HEK293 (cell line): Measurements from ENCODE around the gene APC2.
"Not testable (repeated sequence)": the region's sequence is repeated elsewhere in the genome, so short reads cannot be mapped to it uniquely, and the experiment has no call there.

Experiments used
- CTCF ChIA-PET: fragments of 350-600 bp; formaldehyde crosslinking; extraction: SDS; loops from one replicate; lab custom pipeline; 2021; ENCODE audit warnings: antibody characterized with exemption; lab: Yijun Ruan, JAX
- POLR2A ChIA-PET: fragments of 300-600 bp; formaldehyde crosslinking; extraction: SDS; loops from one replicate; lab custom pipeline; 2020; ENCODE audit warnings: antibody characterized with exemption, inconsistent platforms; lab: Yijun Ruan, JAX
- H3K27ac ChIP-seq: fragments of 200-500 bp; sonication (Bioruptor generic); 2 replicates; pipeline ENCODE4 v1.5.1; 2014; ENCODE audit warnings: low read depth, low read length, control low read depth, inconsistent platforms; ENCODE audit errors: extremely low read depth
- H3K36me3 ChIP-seq, 2 experiments: fragments of 200-500 bp in 1 of 2; sonication (Bioruptor generic) in 1 of 2; 1 replicate in 1 of 2; 2 replicates in 1 of 2; pipeline ENCODE4 v1.5.1; 2014 to 2017; ENCODE audit warnings: inconsistent platforms in 2 of 2, low read length in 2 of 2; ENCODE audit not compliant: control insufficient read depth in 2 of 2, insufficient read depth in 1 of 2
- H3K4me1 ChIP-seq: fragments of 200-500 bp; sonication (Bioruptor generic); 2 replicates; pipeline ENCODE4 v1.5.1; 2014; ENCODE audit warnings: mild to moderate bottlenecking, low read length, inconsistent platforms; ENCODE audit not compliant: control insufficient read depth, insufficient read depth
- H3K4me3 ChIP-seq: 2 replicates; pipeline ENCODE4 v1.5.1; 2011; ENCODE audit warnings: low read depth, mild to moderate bottlenecking, control low read depth, low read length, moderate library complexity
- H3K9me3 ChIP-seq: fragments of 200-500 bp; sonication (Bioruptor generic); 2 replicates; pipeline ENCODE4 v1.5.1; 2014; ENCODE audit warnings: low read depth, low read length, inconsistent platforms; ENCODE audit not compliant: control insufficient read depth, insufficient read depth
- BCL11B ChIP-seq: fragments of 450-650 bp; formaldehyde crosslinking; IDR thresholded peaks from 2 replicates; pipeline ENCODE4 v1.5.1; 2016; ENCODE audit warnings: low read depth, missing biosample characterization, missing genetic modification characterization
- EGR2 ChIP-seq: fragments of 450-650 bp; formaldehyde crosslinking; IDR thresholded peaks from 2 replicates; pipeline ENCODE4 v1.5.1; 2016; ENCODE audit warnings: low read depth, missing biosample characterization, missing genetic modification characterization
- KLF1 ChIP-seq: fragments of 450-650 bp; formaldehyde crosslinking; IDR thresholded peaks from 2 replicates; pipeline ENCODE4 v1.5.1; 2016; ENCODE audit warnings: missing biosample characterization, missing genetic modification characterization
- KLF16 ChIP-seq: fragments of 450-650 bp; formaldehyde crosslinking; IDR thresholded peaks from 2 replicates; pipeline ENCODE4 v1.5.1; 2017; ENCODE audit warnings: missing biosample characterization, missing genetic modification characterization
- KLF17 ChIP-seq: fragments of 450-650 bp; formaldehyde crosslinking; IDR thresholded peaks from 2 replicates; pipeline ENCODE4 v1.5.1; 2016; ENCODE audit warnings: missing biosample characterization, missing genetic modification characterization
- KLF8 ChIP-seq: fragments of 450-650 bp; formaldehyde crosslinking; IDR thresholded peaks from 2 replicates; pipeline ENCODE4 v1.5.1; 2016; ENCODE audit warnings: missing biosample characterization, missing genetic modification characterization
- KLF9 ChIP-seq: fragments of 450-650 bp; formaldehyde crosslinking; IDR thresholded peaks from 2 replicates; pipeline ENCODE4 v1.5.1; 2016; ENCODE audit warnings: missing biosample characterization, missing genetic modification characterization, low read depth
- REST ChIP-seq: fragments of 450-650 bp; formaldehyde crosslinking; IDR thresholded peaks from 2 replicates; pipeline ENCODE4 v1.5.1; 2016; ENCODE audit warnings: missing biosample characterization, missing genetic modification characterization
- SP2 ChIP-seq: fragments of 450-650 bp; formaldehyde crosslinking; IDR thresholded peaks from 2 replicates; pipeline ENCODE4 v1.5.1; 2016; ENCODE audit warnings: missing biosample characterization, missing genetic modification characterization
- SP3 ChIP-seq: fragments of 450-650 bp; formaldehyde crosslinking; IDR thresholded peaks from 2 replicates; pipeline ENCODE4 v1.5.1; 2016; ENCODE audit warnings: missing biosample characterization, missing genetic modification characterization
- SP7 ChIP-seq: fragments of 450-650 bp; formaldehyde crosslinking; IDR thresholded peaks from 2 replicates; pipeline ENCODE4 v1.5.1; 2016; ENCODE audit warnings: missing biosample characterization, missing genetic modification characterization
- YY1 ChIP-seq: fragments of 450-650 bp; formaldehyde crosslinking; IDR thresholded peaks from 2 replicates; pipeline ENCODE4 v1.5.1; 2018; ENCODE audit warnings: missing biosample characterization, missing genetic modification characterization
- ZBTB10 ChIP-seq: fragments of 450-650 bp; formaldehyde crosslinking; IDR thresholded peaks from 2 replicates; pipeline ENCODE4 v1.5.1; 2016; ENCODE audit warnings: missing biosample characterization, missing genetic modification characterization
- ZBTB21 ChIP-seq: fragments of 450-650 bp; formaldehyde crosslinking; IDR thresholded peaks from 2 replicates; pipeline ENCODE4 v1.5.1; 2017; ENCODE audit warnings: missing biosample characterization, missing genetic modification characterization
- ZBTB26 ChIP-seq: fragments of 450-650 bp; formaldehyde crosslinking; optimal IDR thresholded peaks from 2 replicates; pipeline ENCODE3; 2016; ENCODE audit warnings: missing biosample characterization, mild to moderate bottlenecking, missing genetic modification characterization
- ZBTB7A ChIP-seq: fragments of 450-650 bp; formaldehyde crosslinking; IDR thresholded peaks from 2 replicates; pipeline ENCODE4 v1.5.1; 2016; ENCODE audit warnings: low read depth, missing biosample characterization, missing genetic modification characterization
- ZEB2 ChIP-seq: fragments of 450-650 bp; formaldehyde crosslinking; IDR thresholded peaks from 2 replicates; pipeline ENCODE4 v1.5.1; 2016; ENCODE audit warnings: missing biosample characterization, missing genetic modification characterization
- ZFHX2 ChIP-seq: fragments of 450-650 bp; formaldehyde crosslinking; conservative IDR thresholded peaks from 2 replicates; pipeline ENCODE4 v1.5.1; 2016; ENCODE audit warnings: missing biosample characterization, missing genetic modification characterization
- ZIC2 ChIP-seq: fragments of 450-650 bp; formaldehyde crosslinking; IDR thresholded peaks from 2 replicates; pipeline ENCODE4 v1.5.1; 2016; ENCODE audit warnings: missing biosample characterization, missing genetic modification characterization
- ZNF24 ChIP-seq: fragments of 450-650 bp; formaldehyde crosslinking; IDR thresholded peaks from 2 replicates; pipeline ENCODE4 v1.5.1; 2016; ENCODE audit warnings: missing biosample characterization, missing genetic modification characterization
- ZNF324 ChIP-seq: fragments of 450-650 bp; formaldehyde crosslinking; IDR thresholded peaks from 2 replicates; pipeline ENCODE4 v1.5.1; 2016; ENCODE audit warnings: missing biosample characterization, missing genetic modification characterization
- ZNF449 ChIP-seq: fragments of 450-650 bp; formaldehyde crosslinking; IDR thresholded peaks from 2 replicates; pipeline ENCODE4 v1.5.1; 2017; ENCODE audit warnings: missing biosample characterization, mild to moderate bottlenecking, missing genetic modification characterization, moderate library complexity
- ZNF629 ChIP-seq: fragments of 450-650 bp; formaldehyde crosslinking; IDR thresholded peaks from 2 replicates; pipeline ENCODE4 v1.5.1; 2017; ENCODE audit warnings: missing biosample characterization, missing genetic modification characterization
- ZNF76 ChIP-seq: fragments of 450-650 bp; formaldehyde crosslinking; IDR thresholded peaks from 2 replicates; pipeline ENCODE4; 2016; ENCODE audit warnings: low read depth, missing biosample characterization, missing genetic modification characterization, borderline replicate concordance
- ZNF843 ChIP-seq: fragments of 450-650 bp; formaldehyde crosslinking; IDR thresholded peaks from 2 replicates; pipeline ENCODE4 v1.5.1; 2016; ENCODE audit warnings: missing biosample characterization, missing genetic modification characterization

The APC2 gene

GRCh38 chr19:1439525-1440417 lies 10.2 kb upstream of the APC2 start:
- peaks cover 16% of the 10 kb centered on the region for H3K4me1 ChIP-seq
- CTCF ChIA-PET, H3K9me3 ChIP-seq: not testable (repeated sequence)
- POLR2A ChIA-PET: interaction anchor here (1.8 kb wide), 1 partner anchor 171 kb away, joined by 7 read pairs; the partner anchor contains the start of gene CIRBP
- H3K27ac ChIP-seq: peak overlapping the region; percentile 100
- peak overlapping the region; percentile 92 for H3K4me3 ChIP-seq
- H3K36me3 ChIP-seq: peaks cover 15 to 45% of the 10 kb centered on the region in 2 experiments; a peak in 2 of 3 replicates
- TF ChIP-seq ZNF76 (peak; percentile 35; the same call in 1 of the 2 replicates), ZIC2 (peak; percentile 25; the same call in 1 of the 2 replicates), ZBTB21 (tag by site-specific recombination) (peak; percentile 48; the same call in 1 of the 2 replicates), KLF16 (peak; percentile 2; the same call in 1 of the 2 replicates), ZNF843 (tag by site-specific recombination) (peak; percentile 12; the same call in 1 of the 2 replicates), SP2 (peak; percentile 42; the same call in 1 of the 2 replicates), SP7 (peak; percentile 29; the same call in 1 of the 2 replicates), YY1 (peak; percentile 32; the same call in 1 of the 2 replicates), ZFHX2 (tag by site-specific recombination) (peak; percentile 75), ZBTB26 (peak; percentile 47), ZNF324 (tag by site-specific recombination) (0 out of 2 replicates have a peak, but pooled peaks have one; percentile 23), ZBTB7A (tag by site-specific recombination) (peak; percentile 55; the same call in 1 of the 2 replicates), KLF8 (tag by site-specific recombination) (peak; percentile 34; the same call in 1 of the 2 replicates), ZNF629 (tag by site-specific recombination) (peak; percentile 77), KLF9 (tag by site-specific recombination) (peak; percentile 54), ZEB2 (tag by site-specific recombination) (peak; percentile 77), KLF1 (0 out of 2 replicates have a peak, but pooled peaks have one; percentile 50), KLF17 (tag by site-specific recombination) (0 out of 2 replicates have a peak, but pooled peaks have one; percentile 18), REST (tag by site-specific recombination) (peak; percentile 61), SP3 (tag by site-specific recombination) (0 out of 2 replicates have a peak, but pooled peaks have one; percentile 14), ZBTB10 (tag by site-specific recombination) (0 out of 2 replicates have a peak, but pooled peaks have one; percentile 13), EGR2 (peak; percentile 69), ZNF24 (tag by site-specific recombination) (peak; percentile 55; the same call in 1 of the 2 replicates), ZNF449 (0 out of 2 replicates have a peak, but pooled peaks have one; percentile 10), BCL11B (0 out of 2 replicates have a peak, but pooled peaks have one; percentile 28)
